Stimulated activated CD8-positive, alpha-beta memory T cell treated with anti-CD3 and anti-CD28 coated beads, Interleukin-7, amount 100 ng/mL, for 48 hours (primary cell): ENCODE results near the gene SDK1.

Experiments
- DNase-seq, 2 donors: peaks; one replicate each; pipeline ENCODE4 v3.0.0-alpha.2; 2020; ENCODE audit warnings: low read depth in 1 of 2; ENCODE audit errors: extremely low read depth in 1 of 2

SDK1 gene

DNA sequence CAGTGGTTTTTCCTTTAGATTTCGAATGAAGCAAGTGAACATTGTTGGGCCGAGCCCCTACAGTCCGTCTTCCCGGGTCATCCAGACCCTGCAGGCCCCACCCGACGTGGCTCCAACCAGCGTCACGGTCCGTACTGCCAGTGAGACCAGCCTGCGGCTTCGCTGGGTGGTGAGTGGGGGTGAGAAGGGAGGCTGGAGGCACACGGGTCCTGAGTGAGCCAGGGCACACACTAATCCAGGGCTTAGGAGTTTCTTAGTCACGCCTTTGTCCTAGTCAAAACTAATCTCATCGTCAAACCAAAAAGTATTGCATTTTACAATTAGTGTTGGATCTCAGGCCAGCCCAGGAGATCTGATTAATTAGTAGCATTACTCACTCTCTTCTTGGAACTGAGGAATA, 812.2 kb downstream of the SDK1 start:
- DNase-seq, result no peak

DNA sequence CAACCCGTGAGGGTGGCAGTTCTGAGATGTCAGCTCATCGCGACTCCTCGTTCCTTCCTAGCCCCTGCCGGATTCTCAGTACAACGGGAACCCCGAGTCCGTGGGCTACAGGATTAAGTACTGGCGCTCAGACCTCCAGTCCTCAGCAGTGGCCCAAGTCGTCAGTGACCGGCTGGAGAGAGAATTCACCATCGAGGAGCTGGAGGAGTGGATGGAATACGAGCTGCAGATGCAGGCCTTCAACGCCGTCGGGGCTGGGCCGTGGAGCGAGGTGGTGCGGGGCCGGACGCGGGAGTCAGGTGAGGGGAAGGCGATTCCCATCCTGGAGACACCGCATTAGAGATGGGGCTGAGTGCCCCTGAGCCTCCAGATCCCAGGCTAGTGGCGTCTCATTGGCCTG, 812.9 kb downstream of the SDK1 start:
- DNase-seq, result no peak

DNA sequence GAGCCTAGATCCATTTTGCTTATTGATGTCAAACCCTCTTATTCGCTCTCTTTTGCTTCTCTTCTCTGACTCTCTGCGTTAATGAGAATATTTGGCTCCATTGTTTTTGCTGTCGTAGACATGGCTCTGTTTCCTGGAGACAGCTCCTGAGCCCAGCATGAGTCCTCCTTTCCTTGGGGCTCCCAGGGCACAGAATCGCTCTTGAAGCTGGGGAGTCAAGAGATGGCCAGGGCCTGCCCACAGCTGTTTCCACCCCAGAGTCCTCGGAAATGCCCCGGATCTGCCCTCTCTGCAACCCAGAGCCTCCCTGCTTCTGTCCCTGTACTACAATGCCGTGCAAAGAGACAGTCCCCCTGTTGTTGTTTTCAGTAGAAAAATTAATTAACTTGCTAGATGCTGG, 814.4 kb downstream of the SDK1 start:
- no peak for DNase-seq

DNA sequence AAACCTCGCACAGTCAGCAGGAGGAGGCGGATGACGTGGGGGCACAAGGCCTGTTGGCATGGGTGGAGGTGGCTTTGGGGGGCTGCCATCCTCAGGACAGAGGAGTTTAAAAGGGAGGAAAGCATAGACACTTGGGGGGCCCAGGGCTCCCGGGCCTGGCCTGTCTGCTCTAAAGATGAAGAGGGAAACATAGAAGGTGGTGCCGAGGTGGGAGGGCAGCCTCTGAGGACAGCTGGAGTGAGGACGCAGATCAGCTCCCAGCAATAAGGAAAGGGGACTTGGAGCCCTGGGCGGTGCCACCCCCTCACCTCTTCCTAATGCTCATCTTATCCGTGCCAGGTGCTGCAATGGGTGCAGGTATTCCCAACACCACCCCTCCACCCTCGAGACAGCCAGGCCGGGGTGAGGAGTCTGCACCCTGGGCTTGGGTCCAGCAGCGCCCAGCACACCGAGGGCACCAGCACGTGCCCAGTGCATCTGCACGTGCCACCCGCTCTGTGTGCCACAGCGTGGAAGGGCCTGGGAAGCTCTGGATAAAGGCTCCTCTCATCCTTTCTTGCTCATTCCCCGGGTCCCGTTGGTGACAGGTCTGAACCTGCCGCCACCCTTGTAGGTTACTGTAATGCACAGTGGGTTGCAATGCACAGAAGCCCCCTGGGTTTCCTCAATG, 815.0 kb downstream of the SDK1 start:
- DNase-seq, result no peak

DNA sequence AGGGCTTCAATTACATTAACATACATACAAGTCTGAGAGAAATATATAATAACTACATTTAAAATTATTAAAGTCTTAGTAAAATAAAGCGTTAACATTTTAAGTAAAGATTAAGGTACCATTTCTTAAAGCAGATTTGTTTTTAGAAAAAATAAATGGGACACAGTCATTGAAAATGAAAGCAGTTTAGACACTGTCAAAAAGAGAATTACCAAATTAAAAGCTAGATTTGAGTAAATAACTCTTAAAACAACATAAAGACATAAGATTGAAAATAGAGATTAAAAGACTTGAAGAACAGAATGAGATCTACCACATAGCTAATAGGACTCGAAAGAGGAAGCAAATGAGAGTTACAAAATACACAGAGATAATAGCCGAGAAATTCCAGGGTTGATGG, 818.8 kb downstream of the SDK1 start:
- DNase-seq, result no peak

DNA sequence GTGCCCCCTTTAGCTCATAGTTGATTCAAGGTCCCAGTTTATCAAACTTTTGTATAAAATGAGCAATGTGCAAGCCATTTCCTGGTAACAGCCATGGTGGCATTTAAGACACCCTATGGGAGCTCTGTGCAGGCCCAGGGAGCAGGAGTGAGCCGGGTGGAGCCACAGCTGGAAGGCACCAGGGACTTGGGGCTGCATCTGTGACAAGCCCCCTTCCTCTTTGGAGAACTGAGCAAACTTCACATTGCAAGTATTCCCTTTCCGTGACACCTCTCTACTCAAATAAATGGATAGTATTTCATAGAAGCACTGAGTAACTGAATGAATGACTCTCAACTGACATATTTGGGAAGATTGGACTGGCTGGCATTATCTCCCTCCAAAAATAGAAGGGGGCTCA, 822.3 kb downstream of the SDK1 start:
- no peak for DNase-seq

DNA sequence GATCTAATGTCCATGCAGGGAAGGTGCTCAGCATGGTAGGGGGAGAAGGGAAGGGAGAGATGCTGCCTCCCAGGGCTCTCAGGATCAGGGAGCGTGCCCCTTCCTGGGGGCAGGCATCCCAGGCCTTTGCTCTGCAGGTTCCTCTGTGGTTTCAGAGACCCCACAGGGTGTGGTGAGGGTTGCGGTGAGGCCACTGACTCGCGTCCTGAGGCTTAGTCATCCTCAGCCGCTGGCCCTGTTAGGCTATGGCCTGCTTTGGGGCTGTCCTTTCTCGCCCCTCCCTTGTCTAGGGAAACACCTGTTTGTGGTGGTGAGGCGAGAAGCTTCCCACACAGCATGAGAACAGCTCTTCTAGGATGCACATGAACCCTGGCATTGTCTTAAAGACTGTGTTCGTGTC, 822.8 kb downstream of the SDK1 start:
- no peak for DNase-seq

DNA sequence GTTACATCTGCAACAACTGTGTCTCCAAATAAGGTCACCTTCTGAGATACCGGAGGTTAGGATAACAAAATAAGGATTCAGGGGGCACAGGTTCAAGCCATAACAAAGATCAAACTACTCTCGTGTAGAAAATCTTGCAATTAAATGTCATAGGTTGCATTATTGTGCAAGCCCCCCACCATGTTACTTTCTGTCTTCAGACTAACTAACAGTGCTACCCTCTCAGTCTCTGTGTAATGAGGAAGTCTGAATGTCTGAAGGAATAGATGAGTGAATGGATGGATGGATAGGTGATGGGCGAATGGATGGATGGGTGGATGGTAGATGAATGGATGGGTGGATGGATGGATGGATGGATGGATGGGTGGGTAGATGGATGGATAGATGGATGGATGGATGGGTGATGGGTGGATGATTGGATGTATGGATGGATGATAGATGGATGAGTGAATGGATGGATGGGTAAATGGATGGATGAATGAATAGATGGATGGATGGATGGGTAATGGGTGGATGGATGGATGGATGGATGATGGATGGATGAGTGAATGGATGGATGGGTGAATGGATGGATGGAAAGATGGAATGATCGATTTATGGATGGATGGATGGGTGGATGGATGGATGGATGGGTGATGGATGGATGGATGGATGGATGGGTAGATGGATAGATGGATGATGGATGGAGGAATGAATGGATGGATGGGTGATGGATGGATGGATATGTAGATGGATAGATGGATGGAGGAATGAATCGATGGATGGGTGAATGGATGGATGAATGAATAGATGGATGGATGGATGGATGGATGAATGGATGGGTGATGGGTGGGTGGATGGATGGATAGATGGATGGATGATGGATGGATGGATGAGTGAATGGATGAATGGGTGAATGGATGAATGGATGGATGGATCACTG, 823.8 kb downstream of the SDK1 start:
- no peak for DNase-seq

DNA sequence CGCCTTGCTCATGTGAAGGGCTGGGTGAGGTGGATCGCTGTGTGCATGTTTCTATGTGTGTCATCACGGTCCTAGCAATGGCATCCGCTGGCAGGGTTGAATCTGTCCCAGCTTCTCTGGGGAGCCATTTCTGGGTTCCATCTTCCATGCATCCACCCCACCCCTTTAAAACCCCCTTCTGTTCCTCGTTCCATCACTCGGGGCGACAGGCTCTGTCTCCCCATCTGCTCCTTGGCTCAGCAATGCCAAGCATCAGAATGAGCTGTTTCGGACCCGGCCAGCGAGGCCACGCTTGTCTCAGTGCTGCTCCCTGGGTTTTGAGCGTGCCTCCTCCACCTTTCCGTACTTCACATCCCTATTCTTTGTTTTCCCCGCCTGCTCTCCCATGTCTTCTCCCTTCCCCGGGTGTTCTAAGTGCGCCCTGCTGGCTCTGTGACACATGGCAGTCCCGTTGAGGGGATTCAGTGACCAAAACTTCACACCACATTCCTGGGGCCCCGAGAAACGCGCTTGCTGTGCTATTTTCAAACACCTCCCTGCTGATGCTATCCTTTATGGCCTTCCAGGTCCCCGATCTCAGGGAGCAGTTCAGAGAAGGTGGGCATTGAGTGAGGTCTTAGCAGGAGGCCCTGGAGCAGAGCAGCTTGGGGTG, 827.0 kb downstream of the SDK1 start:
- no peak for DNase-seq

DNA sequence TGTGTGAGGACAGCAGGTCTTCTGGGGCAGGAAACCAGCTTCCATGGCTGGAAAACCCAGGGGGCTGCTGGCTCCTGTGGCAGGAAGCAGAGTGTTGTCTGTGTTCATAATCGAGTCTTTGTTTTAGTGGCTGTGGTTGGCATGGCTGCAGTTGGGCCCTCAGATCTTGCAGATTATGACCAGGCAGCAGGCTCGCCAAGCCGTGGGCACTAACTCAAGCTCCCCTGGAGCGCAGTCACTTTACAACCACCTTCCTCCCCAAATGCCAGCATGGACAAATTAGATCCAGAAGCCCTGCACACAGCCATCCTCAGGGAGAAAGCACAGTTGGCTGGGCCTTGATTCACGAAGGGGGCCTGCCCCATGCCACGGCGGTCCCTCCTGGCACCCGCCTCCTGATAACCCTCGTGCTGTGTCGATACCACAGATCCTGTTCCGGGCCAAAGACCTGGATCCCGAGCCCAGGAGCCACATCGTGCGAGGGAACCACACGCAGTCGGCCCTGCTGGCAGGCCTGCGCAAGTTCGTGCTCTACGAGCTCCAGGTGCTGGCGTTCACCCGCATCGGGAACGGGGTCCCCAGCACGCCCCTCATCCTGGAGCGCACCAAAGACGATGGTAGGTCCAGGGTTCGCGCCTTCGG, 828.5 kb downstream of the SDK1 start:
- DNase-seq, result no peak

DNA sequence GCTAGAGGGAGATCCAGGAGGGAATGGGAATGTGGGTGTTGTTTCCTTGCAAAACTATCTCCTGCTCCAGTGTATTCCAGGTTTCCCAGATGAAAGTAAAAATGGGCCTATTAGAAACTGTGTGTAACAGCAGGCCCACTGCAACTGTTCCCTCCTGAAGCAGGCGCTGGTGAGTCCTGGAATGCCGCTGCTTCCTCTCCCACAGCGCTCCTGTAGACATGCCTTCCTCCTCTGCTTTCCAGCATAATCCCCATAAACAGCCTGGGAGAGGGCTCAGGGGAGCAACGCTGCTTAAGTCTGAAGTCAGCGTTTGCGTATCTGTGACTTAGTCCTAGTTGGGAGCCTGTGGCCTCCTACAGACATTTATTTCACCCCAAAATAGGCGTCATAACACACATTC, 830.0 kb downstream of the SDK1 start:
- DNase-seq, result no peak

DNA sequence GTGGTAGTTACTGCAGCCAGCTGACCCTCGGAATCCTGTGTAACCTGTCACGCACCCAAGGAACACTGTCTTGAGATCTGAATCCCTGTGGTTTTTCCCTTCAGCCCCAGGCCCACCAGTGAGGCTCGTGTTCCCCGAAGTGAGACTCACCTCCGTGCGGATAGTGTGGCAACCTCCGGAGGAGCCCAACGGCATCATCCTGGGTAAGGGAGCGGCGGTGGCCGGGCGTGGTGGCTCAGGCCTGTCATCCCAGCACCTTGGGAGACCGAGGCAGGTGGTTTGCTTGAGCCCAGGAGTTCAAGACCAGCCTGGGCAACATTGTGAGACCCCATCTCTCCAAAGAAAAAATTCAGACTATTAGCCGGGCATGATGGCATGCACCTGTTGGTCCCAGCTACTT, 831.2 kb downstream of the SDK1 start:
- no peak for DNase-seq

DNA sequence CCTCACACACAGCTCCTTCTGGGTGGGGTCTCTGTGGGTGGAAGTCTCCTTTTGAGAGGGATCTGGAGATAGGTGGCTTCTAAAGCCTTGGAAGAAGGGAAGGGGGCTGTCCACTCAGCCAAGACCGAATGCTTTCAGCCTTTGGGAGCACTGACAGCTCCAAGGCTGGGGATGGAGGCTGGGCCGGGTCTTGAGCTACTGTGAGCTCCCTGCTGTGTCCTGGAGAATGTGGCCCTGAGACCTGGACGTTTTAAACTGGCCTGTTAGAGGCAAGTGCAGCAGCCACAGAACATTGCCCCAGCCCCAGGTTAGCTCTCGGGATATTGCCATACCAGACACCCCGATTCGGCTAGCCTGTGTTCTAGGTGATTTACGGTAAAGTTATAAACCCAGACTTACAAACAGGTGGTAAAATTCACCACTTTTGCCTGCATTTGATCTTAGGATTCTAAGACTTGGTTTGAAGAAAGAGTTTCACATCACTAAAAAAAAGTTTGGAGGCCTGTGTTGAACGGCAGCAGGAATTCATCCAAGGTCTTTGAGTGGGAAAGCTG, 832.5 kb downstream of the SDK1 start:
- DNase-seq, result no peak

DNA sequence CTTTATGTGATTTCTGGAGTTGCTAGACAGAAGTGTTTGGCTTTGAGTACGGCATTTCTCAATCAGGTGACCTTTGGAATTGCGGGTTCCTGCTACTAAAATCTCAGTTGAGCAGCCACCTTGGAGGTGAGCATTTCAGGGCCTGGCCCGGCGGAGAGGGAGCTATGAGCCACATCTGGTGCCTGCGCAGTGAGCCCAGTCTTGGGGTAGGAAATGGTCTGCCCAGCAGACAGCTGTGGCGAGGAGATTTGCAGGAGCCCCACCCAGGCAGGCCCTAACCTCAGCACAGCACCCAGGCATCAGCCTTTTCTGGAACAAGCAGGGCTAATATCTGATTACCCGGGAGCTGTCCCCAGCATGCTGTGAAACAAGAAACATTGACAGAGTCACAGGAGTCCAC, 833.2 kb downstream of the SDK1 start:
- DNase-seq, result no peak

DNA sequence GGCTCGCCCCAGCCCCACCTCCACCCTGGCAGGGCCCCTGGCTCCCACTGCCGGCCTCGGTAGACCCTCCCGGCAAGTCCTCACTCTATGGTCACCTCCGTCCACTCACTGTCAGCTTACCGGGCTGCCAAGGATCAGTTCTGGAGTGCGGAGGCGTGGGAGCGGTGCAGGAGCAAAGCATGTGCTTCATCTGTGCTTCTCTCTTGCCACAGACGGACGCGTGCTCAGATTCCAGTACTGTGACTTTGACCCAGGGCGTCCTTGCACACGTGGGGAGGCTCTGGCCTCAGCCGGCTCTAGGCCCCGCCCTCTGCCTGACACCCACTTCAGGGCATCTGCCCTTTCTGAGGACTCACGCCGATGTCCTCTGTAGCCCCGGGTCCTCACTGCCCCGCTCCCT, 833.6 kb downstream of the SDK1 start:
- DNase-seq, result no peak

DNA sequence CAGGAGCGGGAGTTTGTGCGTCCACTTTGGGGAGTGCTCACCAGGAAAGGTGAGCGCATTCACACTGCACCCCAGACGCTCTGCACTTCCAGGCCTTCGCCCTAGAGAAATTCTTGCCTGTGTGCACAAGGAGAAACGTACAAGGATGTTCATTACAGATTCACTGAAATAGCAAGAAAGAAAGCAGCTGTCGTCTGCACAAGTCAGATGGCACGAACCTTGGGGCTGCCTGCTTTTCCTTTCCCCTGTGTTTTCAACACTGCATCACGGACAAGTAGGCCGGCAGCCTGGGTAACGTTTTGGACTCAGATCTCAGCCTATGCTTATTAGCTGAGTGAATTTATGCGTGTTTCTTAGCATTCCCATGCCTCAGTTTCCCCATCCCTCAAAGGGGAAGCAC, 834.2 kb downstream of the SDK1 start:
- DNase-seq, result no peak

DNA sequence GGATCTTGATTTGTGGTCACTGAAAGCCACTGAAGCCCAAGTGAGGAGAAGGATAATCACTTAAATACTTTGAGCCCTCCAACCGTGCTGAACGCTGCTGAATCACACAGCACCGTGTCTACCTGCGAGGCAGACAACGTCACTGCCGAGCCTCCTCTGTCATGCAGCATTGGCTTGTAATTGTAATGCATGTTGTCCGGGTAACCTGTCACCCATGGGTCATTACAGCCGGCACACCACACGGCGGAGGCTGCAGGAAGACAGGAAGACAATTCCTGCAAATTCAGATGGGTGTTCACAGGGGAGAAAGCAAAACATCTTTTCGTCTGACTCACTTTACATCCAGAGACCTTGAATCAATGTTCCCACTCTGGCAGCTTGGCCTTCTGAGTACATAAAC, 835.0 kb downstream of the SDK1 start:
- no peak for DNase-seq

DNA sequence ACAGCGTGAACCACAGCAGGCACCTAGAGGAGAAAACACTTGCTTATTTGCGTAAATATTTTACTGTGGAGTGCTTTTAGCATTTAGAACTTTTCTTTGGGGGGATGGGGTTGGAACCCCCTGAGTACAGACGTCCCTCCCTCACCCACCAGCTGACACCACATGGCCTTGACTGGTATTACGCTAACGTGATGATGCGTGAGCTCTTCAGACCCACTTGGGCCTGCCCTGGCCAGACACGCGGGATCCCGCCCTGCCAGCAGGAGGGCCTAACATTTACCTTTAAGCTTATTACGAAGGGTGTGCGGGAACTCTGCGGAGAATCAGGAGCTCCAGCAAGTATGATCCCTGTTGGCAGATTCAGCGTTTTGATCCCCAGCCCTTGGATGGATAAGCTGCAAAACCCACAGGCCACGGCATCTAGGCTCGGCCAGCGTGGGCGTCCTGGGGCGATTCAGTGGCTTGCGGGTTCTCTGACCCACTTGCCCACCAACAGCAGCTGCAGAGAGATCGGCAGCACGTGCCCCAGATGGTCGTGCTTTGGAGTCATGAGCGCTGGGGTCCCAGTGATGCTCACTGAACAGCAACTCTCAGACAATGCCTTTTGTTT, 835.6 kb downstream of the SDK1 start:
- no peak for DNase-seq

DNA sequence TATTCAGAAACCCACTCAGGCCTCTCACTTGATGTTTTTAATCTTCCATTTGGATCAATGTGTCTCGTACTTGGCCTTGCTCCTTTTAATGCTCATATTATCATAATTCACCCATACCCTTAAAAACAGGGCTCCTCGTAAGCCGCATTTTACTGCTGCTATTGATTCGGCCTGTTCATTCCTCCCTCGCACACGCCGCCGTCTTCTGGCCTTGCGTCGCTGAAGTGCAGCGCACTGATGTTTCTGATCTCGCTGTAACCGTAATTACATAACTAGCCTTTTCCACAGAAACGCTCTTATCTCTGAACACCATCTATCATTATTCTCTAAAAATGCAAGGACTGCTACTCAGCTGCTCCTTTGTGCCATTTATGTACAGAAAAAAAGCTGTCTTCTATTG, 836.5 kb downstream of the SDK1 start:
- no peak for DNase-seq

DNA sequence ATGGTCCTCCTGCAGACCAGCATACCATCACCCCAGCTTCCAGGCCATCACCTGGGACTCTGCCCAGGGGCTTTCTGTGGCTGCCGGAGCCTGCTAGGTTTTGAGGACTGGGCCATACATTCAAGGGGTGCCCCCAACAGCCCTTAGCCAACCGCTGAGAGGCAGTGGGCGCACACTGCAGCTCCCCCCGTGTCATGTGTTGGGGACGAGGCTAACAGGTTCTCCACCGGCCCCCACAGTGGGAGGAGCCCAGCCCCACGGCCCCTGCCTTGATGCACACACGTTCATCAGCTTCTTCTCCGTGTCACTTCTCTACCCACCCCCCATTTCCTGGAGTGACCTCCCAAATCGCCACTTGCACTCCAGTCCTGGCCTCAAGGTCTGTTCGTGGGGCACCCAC, 837.8 kb downstream of the SDK1 start:
- DNase-seq, result no peak
